Fibroblast of pulmonary artery (primary cell): Measurements from ENCODE around the gene OVCA2.
A peak's percentile ranks its signal among the peaks of the same experiment; 100 is the strongest.

Experiments
- DNase-seq: peaks from one replicate; pipeline ENCODE4 v3.0.0-alpha.2; 2010; ENCODE audit warnings: low read depth
- H3K4me3 ChIP-seq: replicated peaks from 2 replicates; pipeline ENCODE4 v1.5.1; 2011; ENCODE audit warnings: low read depth, mild to moderate bottlenecking, control low read depth, low read length, moderate library complexity
- CTCF ChIP-seq: IDR thresholded peaks from 2 replicates; pipeline ENCODE4 v1.5.1; 2011; ENCODE audit warnings: mild to moderate bottlenecking, control low read depth, low read length, inconsistent platforms; ENCODE audit errors: missing control alignments

Gene OVCA2

GRCh38 chr17:2023256-2023655 lies 18.6 kb upstream of the OVCA2 start:
- H3K4me3 ChIP-seq, result no peak overlapping the region
- DNase-seq, result no peak
- TF ChIP-seq CTCF, result no peak

- no peak for TF ChIP-seq CTCF
- DNase-seq, result peak; percentile 64
- H3K4me3 ChIP-seq, result peak overlapping the region; percentile 7
These were observed 17.9 kb upstream of the OVCA2 start for GRCh38 chr17:2023692-2024571.

- no peak for DNase-seq
- TF ChIP-seq CTCF, result no peak
- H3K4me3 ChIP-seq, result no peak overlapping the region
These were observed 17.1 kb upstream of the OVCA2 start for GRCh38 chr17:2024572-2025219.

GRCh38 chr17:2025220-2025621 lies 16.6 kb upstream of the OVCA2 start, which contains the start of gene RTN4RL1:
RTN4RL1 (minus strand) TSS chr17:2025334; CDS start chr17:2024865, 469 bp downstream.
- H3K4me3 ChIP-seq, result peak within 1 kb of the TSS; percentile 30
- TF ChIP-seq CTCF, result no peak
- DNase-seq, result peak; percentile 32

- peak overlapping the region; percentile 30 for H3K4me3 ChIP-seq
- peak; percentile 67 for TF ChIP-seq CTCF
- peak; percentile 70 for DNase-seq
These were observed 16.1 kb upstream of the OVCA2 start for GRCh38 chr17:2025622-2026309.

- no peak overlapping the region for H3K4me3 ChIP-seq
- no peak for TF ChIP-seq CTCF
These were observed 14.1 kb upstream of the OVCA2 start for GRCh38 chr17:2027528-2028233.

More at GRCh38 chr17:2027528-2028233, 14.1 kb upstream of the OVCA2 start:
- DNase-seq, result no peak
